Mucosa of descending colon (tissue), 3 donors: ENCODE data around the gene SCAI. TPM values are rescaled to one million over a fixed set of nuclear protein-coding genes. Genes with fewer than 3 reads are reported as not detected.

Source experiments
- ATAC-seq: fragments of 200-7000 bp; cut with Tn5 transposase; one replicate; pipeline ENCODE4 v1.9.1; 2020; ENCODE audit warnings: mild to moderate bottlenecking, moderate library complexity
- DNase-seq, 3 donors: peaks; one replicate each; pipeline ENCODE4 v3.0.0-alpha.2; 2020
- H3K36me3 ChIP-seq: fragments of 200-600 bp; one replicate; pipeline ENCODE4 v1.8.0; 2021; ENCODE audit warnings: low read depth, mild to moderate bottlenecking
- H3K4me1 ChIP-seq: fragments of 200-600 bp; one replicate; pipeline ENCODE4 v1.8.0; 2021; ENCODE audit warnings: low read depth, mild to moderate bottlenecking
- H3K4me3 ChIP-seq: fragments of 200-600 bp; one replicate; pipeline ENCODE4 v1.8.0; 2021; ENCODE audit warnings: mild to moderate bottlenecking
- H3K9me3 ChIP-seq: fragments of 200-600 bp; one replicate; pipeline ENCODE4 v1.8.0; 2021; ENCODE audit warnings: mild to moderate bottlenecking
- intact Hi-C, 2 donors: fragments of 100-400 bp; cut with DNase I in 1 of 2; cut with micrococcal nuclease in 1 of 2; formaldehyde crosslinking; loops; one replicate each; pipeline versions ENCODE4 v1.11.0 to v1.11.1; 2022; cut with DNase I, micrococcal nuclease
- total RNA-seq, 3 donors: library from RNA; stranded (reverse); fragmentation: NEBNext Ultra II Directional in 2 of 3; extraction: Animal tissue kit (Norgen Biotek cat#: 25700) in 2 of 3; gene quantifications; one replicate each; pipeline versions ENCODE4 v1.2.1 to v1.2.4, GENCODE V29; 2021 to 2023
- TF ChIP-seq, protein P1 (sequence below): fragments of 200-600 bp; IDR thresholded peaks from one replicate; pipeline ENCODE4 v1.8.0; 2022; ENCODE audit warnings: antibody characterized with exemption, mild to moderate bottlenecking
- donor health status: DM: no; HTN: no; CAD: no; lungs with moderate emphysema.
- donor health status: DM: no; HTN: no; CAD: no.
- donor health status: DM: no; HTN: yes; CAD: no.

SCAI gene
- total RNA-seq, 3 donors from 2014 or later, result 6.3 to 11.7 (median 8.8) TPM

- no peaks in the 10 kb centered on the region for H3K9me3 ChIP-seq
- no peak for DNase-seq
Observed at GRCh38 chr9:124954255-124954654, 189.1 kb downstream of the SCAI start.

DNA sequence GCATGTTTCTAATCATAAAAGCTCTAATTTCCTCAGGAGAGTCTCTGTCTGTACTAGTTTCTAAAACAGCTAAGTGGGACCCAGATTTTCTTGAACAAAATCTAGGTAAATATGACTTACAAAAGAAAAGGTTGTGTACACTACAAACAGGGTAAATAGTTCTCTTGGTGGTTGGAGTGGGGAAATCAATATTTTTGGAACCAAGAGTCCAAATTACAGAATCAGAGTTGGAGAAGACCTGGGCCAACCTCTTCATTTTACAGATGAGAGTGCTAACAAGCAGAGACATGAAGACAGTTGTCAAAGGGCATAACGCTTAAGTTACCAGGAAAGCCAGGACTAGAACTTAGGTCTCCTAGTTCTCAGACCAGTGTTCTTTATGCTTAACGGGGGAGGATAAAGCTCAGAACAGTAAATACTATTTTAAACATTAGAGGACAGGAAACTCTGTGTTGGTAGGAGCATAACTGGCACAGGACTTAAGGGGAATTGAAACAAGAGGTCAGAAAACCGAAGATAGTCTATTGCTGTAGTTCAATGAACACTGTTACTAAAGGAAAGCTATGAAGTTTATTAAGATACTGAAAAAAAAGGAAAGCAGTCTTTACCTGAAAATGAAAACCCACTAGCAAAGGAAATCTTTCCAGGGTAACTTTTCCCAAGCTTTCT, 193.1 kb downstream of the SCAI start:
- H3K4me3 ChIP-seq, result no peak overlapping the region
- intact Hi-C loops, result no loop called here
- no peaks in the 10 kb centered on the region for H3K36me3 ChIP-seq
- no peaks in the 10 kb centered on the region for H3K4me1 ChIP-seq
- TF ChIP-seq, protein P1, sequence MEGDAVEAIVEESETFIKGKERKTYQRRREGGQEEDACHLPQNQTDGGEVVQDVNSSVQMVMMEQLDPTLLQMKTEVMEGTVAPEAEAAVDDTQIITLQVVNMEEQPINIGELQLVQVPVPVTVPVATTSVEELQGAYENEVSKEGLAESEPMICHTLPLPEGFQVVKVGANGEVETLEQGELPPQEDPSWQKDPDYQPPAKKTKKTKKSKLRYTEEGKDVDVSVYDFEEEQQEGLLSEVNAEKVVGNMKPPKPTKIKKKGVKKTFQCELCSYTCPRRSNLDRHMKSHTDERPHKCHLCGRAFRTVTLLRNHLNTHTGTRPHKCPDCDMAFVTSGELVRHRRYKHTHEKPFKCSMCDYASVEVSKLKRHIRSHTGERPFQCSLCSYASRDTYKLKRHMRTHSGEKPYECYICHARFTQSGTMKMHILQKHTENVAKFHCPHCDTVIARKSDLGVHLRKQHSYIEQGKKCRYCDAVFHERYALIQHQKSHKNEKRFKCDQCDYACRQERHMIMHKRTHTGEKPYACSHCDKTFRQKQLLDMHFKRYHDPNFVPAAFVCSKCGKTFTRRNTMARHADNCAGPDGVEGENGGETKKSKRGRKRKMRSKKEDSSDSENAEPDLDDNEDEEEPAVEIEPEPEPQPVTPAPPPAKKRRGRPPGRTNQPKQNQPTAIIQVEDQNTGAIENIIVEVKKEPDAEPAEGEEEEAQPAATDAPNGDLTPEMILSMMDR, result no peak
- DNase-seq, result no peak
- H3K9me3 ChIP-seq, result no peaks in the 10 kb centered on the region
- ATAC-seq, result no peak

More at GRCh38 chr9:124954255-124954654, 189.1 kb downstream of the SCAI start:
- H3K4me1 ChIP-seq, result no peaks in the 10 kb centered on the region
- H3K36me3 ChIP-seq, result no peaks in the 10 kb centered on the region
- TF ChIP-seq, protein P1, result no peak
- intact Hi-C loops, result no loop called here
- no peak for ATAC-seq
- no peak overlapping the region for H3K4me3 ChIP-seq

DNA sequence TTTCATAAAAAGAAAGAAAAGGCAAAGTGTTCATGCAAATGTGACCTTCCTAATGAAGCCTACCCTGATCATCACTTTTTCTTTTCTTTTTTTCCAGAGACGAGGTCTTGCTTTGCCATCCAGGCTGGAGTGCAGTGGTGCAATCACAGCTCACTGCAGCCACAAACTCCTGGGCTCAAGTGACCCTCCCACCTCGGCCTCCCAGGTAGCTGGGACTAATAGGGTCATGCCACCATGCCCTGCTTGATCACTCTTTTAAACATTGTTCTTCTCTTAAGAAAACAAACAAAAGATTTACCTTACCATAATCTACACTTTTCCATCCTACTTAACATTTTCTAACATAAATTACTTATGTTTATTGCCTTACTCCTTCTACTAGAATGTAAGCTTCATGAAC, 193.9 kb downstream of the SCAI start:
- no peak for ATAC-seq
- Histone ChIP-seq H3K36me3 (no peaks in the 10 kb centered on the region), H3K4me1 (no peaks in the 10 kb centered on the region), H3K4me3 (no peak overlapping the region), H3K9me3 (no peaks in the 10 kb centered on the region)
- TF ChIP-seq, protein P1, result no peak
- no peak for DNase-seq
- intact Hi-C loops, result loop anchor here (10.0 kb wide), 1 partner anchor 195 kb away; the partner anchor contains the start of gene SCAI (in 2 of the 2)

DNA sequence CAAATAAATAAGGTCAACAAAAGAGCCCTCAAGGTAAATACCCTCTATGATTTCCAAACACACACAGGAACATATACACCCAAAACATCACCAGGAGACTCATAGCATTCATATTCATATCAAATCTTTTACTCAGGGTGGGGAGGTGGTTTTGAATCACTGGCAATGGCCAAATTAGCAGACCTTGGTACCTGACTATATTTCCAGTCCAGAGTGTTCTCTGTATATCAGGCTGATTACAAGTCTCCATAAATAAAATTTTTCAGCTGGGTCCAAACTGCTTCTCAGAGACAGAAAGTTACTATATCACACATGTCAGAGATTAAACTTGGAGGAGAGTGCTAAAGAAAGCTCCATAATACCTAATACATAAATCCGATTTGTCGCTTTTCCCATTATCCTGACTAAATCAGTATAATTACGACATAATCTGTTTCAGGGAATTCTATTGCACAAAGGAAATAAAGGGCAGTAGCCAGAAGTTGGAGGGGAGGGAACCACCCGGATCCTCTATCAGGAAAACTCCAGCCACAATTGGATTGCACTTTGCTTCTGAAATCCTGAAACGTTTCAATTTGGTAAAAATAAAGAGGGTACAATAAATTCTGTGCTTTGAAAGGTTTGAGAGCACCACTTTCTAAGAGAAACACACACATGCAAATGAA, 195.5 kb downstream of the SCAI start:
- no peaks in the 10 kb centered on the region for H3K4me1 ChIP-seq
- no peak overlapping the region for H3K4me3 ChIP-seq
- DNase-seq (no peak), ATAC-seq (no peak)
- TF ChIP-seq, protein P1, result no peak
- H3K36me3 ChIP-seq, result no peaks in the 10 kb centered on the region
- H3K9me3 ChIP-seq, result no peaks in the 10 kb centered on the region
- intact Hi-C loops, result loop anchor here (10.0 kb wide), 1 partner anchor 197 kb away; the partner anchor contains the start of gene SCAI (in 2 of the 2)

DNA sequence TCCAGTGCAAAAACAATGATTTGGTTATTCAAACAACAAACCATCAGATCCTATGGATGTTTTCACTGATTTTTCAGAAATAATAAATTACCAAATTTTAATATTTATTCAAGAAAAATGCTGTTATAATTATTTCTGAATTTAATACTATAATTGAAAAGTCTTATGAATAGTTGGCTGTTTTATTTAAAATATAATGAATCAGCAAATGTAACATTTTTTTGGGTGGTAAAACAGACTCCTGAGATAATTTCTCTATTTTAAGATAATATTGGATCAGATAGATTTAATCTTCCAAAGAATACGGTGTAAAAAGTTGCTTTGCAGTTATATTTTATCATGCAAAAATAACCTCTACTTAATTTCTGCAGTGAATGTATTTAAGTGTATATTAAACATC, 197.2 kb downstream of the SCAI start:
- intact Hi-C loops, result loop anchor here (10.0 kb wide), 1 partner anchor 199 kb away; the partner anchor contains the start of gene SCAI (in 2 of the 2)
- TF ChIP-seq, protein P1, result no peak
- Histone ChIP-seq H3K36me3 (no peaks in the 10 kb centered on the region), H3K4me3 (no peak overlapping the region), H3K9me3 (no peaks in the 10 kb centered on the region), H3K4me1 (peaks cover 8% of the 10 kb centered on the region)
- no peak for ATAC-seq
- no peak for DNase-seq
